ENCODE results near the gene AP1M1.

Gene AP1M1

GRCh38 chr19:16257509-16258002 lies 59.8 kb downstream of the AP1M1 start:
- H3K4me2 ChIP-seq = no peak overlapping the region
- H3K4me1 ChIP-seq (ENCODE audit: low read depth, poor library complexity, severe bottlenecking) = no peaks in the 10 kb centered on the region
- TF ChIP-seq, protein P1, sequence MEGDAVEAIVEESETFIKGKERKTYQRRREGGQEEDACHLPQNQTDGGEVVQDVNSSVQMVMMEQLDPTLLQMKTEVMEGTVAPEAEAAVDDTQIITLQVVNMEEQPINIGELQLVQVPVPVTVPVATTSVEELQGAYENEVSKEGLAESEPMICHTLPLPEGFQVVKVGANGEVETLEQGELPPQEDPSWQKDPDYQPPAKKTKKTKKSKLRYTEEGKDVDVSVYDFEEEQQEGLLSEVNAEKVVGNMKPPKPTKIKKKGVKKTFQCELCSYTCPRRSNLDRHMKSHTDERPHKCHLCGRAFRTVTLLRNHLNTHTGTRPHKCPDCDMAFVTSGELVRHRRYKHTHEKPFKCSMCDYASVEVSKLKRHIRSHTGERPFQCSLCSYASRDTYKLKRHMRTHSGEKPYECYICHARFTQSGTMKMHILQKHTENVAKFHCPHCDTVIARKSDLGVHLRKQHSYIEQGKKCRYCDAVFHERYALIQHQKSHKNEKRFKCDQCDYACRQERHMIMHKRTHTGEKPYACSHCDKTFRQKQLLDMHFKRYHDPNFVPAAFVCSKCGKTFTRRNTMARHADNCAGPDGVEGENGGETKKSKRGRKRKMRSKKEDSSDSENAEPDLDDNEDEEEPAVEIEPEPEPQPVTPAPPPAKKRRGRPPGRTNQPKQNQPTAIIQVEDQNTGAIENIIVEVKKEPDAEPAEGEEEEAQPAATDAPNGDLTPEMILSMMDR (conservative IDR thresholded peaks at IDR 0.05; ENCODE audit: low read depth, low read length) = no peak

DNA sequence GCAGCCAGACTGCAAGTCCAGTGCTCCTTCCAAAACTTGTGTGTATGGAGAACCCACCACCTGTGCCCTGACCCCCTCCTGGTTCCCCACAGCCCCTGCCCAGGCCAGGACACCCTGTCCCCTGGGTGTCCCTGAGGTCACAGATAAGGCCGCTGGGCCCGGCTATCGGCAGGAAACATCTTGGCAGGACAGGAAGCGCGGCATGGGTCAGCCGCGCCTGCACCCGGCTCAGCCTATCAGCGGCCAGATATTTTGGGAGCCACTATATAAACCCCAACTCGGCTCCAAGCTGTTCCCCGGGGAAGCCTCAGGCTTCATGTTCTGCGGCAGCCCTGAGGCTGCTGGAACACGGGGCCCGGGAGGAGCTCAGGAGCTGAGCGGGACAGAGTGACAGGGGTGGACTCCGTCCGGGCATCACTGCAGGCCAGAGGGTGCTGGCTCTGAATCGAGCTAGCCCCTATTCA lies 60.8 kb downstream of the AP1M1 start:
- no peaks in the 10 kb centered on the region for H3K36me3 ChIP-seq (ENCODE audit: insufficient read depth)
- H3K27me3 ChIP-seq (ENCODE audit: insufficient read depth, low read depth) = peaks cover 7% of the 10 kb centered on the region; the same call in 1 of the 2 replicates
- H2AFZ ChIP-seq (ENCODE audit: low read depth) = no peak overlapping the region
- no peaks in the 10 kb centered on the region for H3K79me2 ChIP-seq (ENCODE audit: insufficient read depth, low read depth)
- H3K4me2 ChIP-seq = no peak overlapping the region
- no peaks in the 10 kb centered on the region for H3K4me1 ChIP-seq (ENCODE audit: low read depth, poor library complexity, severe bottlenecking)
- TF ChIP-seq, protein P1 (conservative IDR thresholded peaks at IDR 0.05; ENCODE audit: low read depth, low read length) = no peak
- no peak overlapping the region for H3K4me3 ChIP-seq (IDR thresholded peaks at IDR 0.05; ENCODE audit: insufficient read depth, low read depth, low read length)
- no peaks in the 10 kb centered on the region for H4K20me1 ChIP-seq (ENCODE audit: insufficient read depth)
- H3K9ac ChIP-seq = no peak overlapping the region
- H3K27ac ChIP-seq = no peak overlapping the region

More at GRCh38 chr19:16257509-16258002, 59.8 kb downstream of the AP1M1 start:
- no peaks in the 10 kb centered on the region for H3K79me2 ChIP-seq (ENCODE audit: insufficient read depth, low read depth)
- H2AFZ ChIP-seq (ENCODE audit: low read depth) = no peak overlapping the region
- H4K20me1 ChIP-seq (ENCODE audit: insufficient read depth) = no peaks in the 10 kb centered on the region
- no peak overlapping the region for H3K27ac ChIP-seq
- H3K36me3 ChIP-seq (ENCODE audit: insufficient read depth) = no peaks in the 10 kb centered on the region
- no peak overlapping the region for H3K9ac ChIP-seq
- no peak overlapping the region for H3K4me3 ChIP-seq (IDR thresholded peaks at IDR 0.05; ENCODE audit: insufficient read depth, low read depth, low read length)
- H3K27me3 ChIP-seq (ENCODE audit: insufficient read depth, low read depth) = peaks cover 4% of the 10 kb centered on the region; the same call in 1 of the 2 replicates

- Histone ChIP-seq H3K27me3 (ENCODE audit: insufficient read depth, low read depth) (peaks cover 7% of the 10 kb centered on the region; the same call in 1 of the 2 replicates), H3K4me3 (IDR thresholded peaks at IDR 0.05; ENCODE audit: insufficient read depth, low read depth, low read length) (no peak overlapping the region), H3K9ac (no peak overlapping the region), H3K4me2 (no peak overlapping the region), H3K79me2 (ENCODE audit: insufficient read depth, low read depth) (no peaks in the 10 kb centered on the region), H3K4me1 (ENCODE audit: low read depth, poor library complexity, severe bottlenecking) (no peaks in the 10 kb centered on the region), H3K27ac (no peak overlapping the region), H4K20me1 (ENCODE audit: insufficient read depth) (no peaks in the 10 kb centered on the region), H2AFZ (ENCODE audit: low read depth) (no peak overlapping the region), H3K36me3 (ENCODE audit: insufficient read depth) (no peaks in the 10 kb centered on the region)
- TF ChIP-seq, protein P1 (conservative IDR thresholded peaks at IDR 0.05; ENCODE audit: low read depth, low read length) = no peak
Observed at GRCh38 chr19:16259385-16260159, 61.9 kb downstream of the AP1M1 start.

DNA sequence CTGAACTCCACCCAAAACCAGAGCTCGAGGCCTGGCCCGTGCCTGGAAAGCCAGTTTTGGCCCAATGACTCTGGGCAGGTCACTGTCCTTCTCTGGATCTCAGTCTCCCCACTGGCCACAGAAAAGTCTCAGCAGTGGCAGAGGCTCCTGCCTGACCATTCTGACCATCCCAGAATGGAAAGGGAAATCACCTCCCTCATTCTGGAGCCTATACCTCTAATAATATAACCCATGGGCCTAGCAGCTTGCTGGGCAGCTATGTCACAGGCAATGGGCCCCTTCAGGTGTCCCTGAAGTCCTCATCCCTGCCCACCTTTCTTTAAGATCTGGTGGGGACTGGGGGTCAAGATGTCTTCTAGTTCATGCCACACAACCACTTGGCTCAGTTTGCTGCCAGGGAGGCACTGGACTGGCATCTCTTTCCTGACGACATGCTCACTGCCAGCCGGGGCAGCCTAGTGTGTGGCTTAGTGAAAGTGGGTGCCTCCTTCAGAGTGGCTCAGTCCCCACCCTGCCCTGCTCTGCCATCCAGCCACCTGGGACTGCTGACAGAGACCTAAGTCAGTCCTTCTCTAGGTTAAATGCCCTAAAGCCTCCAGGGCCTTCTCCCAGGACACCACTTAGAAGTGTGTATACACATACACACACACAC lies 62.6 kb downstream of the AP1M1 start:
- Histone ChIP-seq H3K4me1 (ENCODE audit: low read depth, poor library complexity, severe bottlenecking) (no peaks in the 10 kb centered on the region), H3K27ac (no peak overlapping the region), H3K27me3 (ENCODE audit: insufficient read depth, low read depth) (peaks cover 7% of the 10 kb centered on the region; the same call in 1 of the 2 replicates), H3K4me3 (IDR thresholded peaks at IDR 0.05; ENCODE audit: insufficient read depth, low read depth, low read length) (no peak overlapping the region), H3K9ac (no peak overlapping the region), H3K4me2 (no peak overlapping the region), H2AFZ (ENCODE audit: low read depth) (no peak overlapping the region), H4K20me1 (ENCODE audit: insufficient read depth) (no peaks in the 10 kb centered on the region), H3K79me2 (ENCODE audit: insufficient read depth, low read depth) (no peaks in the 10 kb centered on the region), H3K36me3 (ENCODE audit: insufficient read depth) (no peaks in the 10 kb centered on the region)
- TF ChIP-seq, protein P1 (conservative IDR thresholded peaks at IDR 0.05; ENCODE audit: low read depth, low read length) = no peak

Data from KMS-11 (cell line).